Esophagus squamous epithelium (tissue), 5 donors: ENCODE measurements around the gene YBX1. TPM values are rescaled to one million over a fixed set of nuclear protein-coding genes. Genes with fewer than 3 reads are reported as not detected.

ENCODE experiments used
- DNase-seq: peaks from one replicate; lab custom pipeline; 2025; lab: John Stamatoyannopoulos, UW
- H3K27ac ChIP-seq, 4 donors: fragments of 200-600 bp; sonication (generic); one replicate each; pipeline ENCODE4 v1.5.1; 2016 to 2019; ENCODE audit warnings: mild to moderate bottlenecking in 1 of 4
- H3K27me3 ChIP-seq, 4 donors: fragments of 200-600 bp; sonication (generic); 1 replicate in 3 of 4; 2 replicates in 1 of 4; pipeline versions ENCODE4 v1.5.1 to v1.6.0; 2017 to 2021; ENCODE audit warnings: antibody characterized with exemption in 1 of 4
- H3K36me3 ChIP-seq, 3 donors: fragments of 200-600 bp; sonication (generic); one replicate each; pipeline ENCODE4 v1.5.1; 2016 to 2019
- H3K4me1 ChIP-seq, 3 donors: fragments of 200-600 bp; sonication (generic); one replicate each; pipeline ENCODE4 v1.5.1; 2017 to 2019
- H3K4me3 ChIP-seq, 4 donors: fragments of 200-600 bp; sonication (generic); 1 replicate in 3 of 4; 2 replicates in 1 of 4; pipeline ENCODE4 v1.5.1; 2016 to 2019; ENCODE audit warnings: mild to moderate bottlenecking in 2 of 4, moderate library complexity in 1 of 4
- H3K9me3 ChIP-seq, 3 donors: fragments of 200-600 bp; sonication (generic); one replicate each; pipeline ENCODE4 v1.5.1; 2016 to 2019
- POLR2A ChIP-seq, 4 donors: fragments of 450-650 bp; IDR thresholded peaks; one replicate each; pipeline ENCODE4 v1.6.1; 2017; ENCODE audit warnings: antibody characterized with exemption in 4 of 4, mild to moderate bottlenecking in 4 of 4, moderate library complexity in 3 of 4
- WGBS, 2 donors: methylation state at CpG; one replicate each; pipeline ENCODE4 v1.1.5; 2018; 5-methylcytosine and 5-hydroxymethylcytosine counted together
- intact Hi-C: fragments of 100-400 bp; cut with DNase I; formaldehyde crosslinking; loops from one replicate; pipeline ENCODE4 v1.15.0; 2022
- total RNA-seq, 4 donors: library from RNA; depleted of rRNA; stranded (reverse); fragments of >200 nt; gene quantifications; one replicate each; pipeline ENCODE4 v1.1.0, GENCODE V29; 2016
- TF ChIP-seq, protein P1 (sequence below), 6 experiments: fragments of 450-650 bp in 4 of 6; fragments of 200-600 bp in 2 of 6; sonication (generic) in 2 of 6; IDR thresholded peaks; one replicate each; pipeline ENCODE4 v1.5.1; 2016 to 2019; ENCODE audit warnings: antibody characterized with exemption in 6 of 6, mild to moderate bottlenecking in 4 of 6, moderate library complexity in 4 of 6
- donor health status: DM: yes; HTN: yes; CAD: no.

The YBX1 gene
- total RNA-seq, 4 donors from 2014 or later, result 338 to 569 (median 531) TPM

DNA sequence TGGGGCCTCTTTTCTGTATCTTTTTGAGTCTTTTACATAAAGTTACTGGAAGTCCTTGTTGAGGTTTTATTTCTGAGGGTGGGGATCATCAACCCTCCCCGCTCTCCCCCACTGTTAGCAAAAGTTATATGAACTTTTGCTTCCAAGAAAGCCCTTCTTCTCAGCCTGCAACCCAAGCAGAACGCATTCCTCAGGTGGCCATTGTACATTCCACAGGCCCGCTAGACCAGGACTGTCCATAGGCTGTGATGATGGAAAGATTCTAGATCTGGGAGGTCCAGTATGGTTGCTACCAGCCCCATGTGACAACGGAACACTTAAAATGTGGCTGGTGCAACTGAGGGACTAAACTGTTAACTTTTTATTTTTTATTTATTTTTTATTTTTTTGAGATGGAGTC, 11.8 kb upstream of the YBX1 start:
- DNase-seq, result no peak
- 87 to 100% methylated on average over 4 of the region's 4 CpGs for WGBS, 2 donors
- H3K36me3 ChIP-seq, result peaks cover 15 to 97% (median 17%) of the 10 kb centered on the region in 3 donors
- no peak for TF ChIP-seq POLR2A (IDR thresholded peaks at IDR 0.05)
- no peak overlapping the region for H3K27ac ChIP-seq
- H3K27me3 ChIP-seq, result no peaks in the 10 kb centered on the region
- intact Hi-C loops, result no loop called here
- H3K4me1 ChIP-seq, result peaks cover 0 to 13% (median 5%) of the 10 kb centered on the region in 3 donors
- H3K9me3 ChIP-seq, result no peaks in the 10 kb centered on the region
- H3K4me3 ChIP-seq, result no peak overlapping the region

DNA sequence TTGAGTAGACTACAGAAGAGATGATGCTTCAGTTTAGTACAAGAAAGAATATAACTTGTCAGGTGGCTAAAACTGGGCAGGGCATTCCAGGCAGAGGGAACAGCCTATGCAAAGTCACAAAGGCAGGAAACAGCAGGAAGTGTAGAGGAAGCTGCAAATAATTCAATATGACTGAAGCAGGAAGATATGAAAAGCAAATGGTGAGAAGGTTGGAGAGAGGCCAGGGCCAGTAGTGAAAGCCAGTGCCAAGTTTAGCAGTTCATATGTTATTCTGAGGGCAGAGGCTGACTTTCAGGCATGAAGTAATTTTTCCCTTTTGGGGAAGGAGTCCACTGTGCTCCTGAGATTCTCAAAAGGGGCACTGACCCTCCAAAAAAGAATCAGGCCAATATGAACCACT, 8.0 kb upstream of the YBX1 start:
- DNase-seq, result no peak
- H3K27ac ChIP-seq, result peak overlapping the region in 1 of 4 donors; percentile 5
- H3K4me3 ChIP-seq, result no peak overlapping the region
- no peaks in the 10 kb centered on the region for H3K9me3 ChIP-seq
- intact Hi-C loops, result no loop called here
- TF ChIP-seq, protein P1, sequence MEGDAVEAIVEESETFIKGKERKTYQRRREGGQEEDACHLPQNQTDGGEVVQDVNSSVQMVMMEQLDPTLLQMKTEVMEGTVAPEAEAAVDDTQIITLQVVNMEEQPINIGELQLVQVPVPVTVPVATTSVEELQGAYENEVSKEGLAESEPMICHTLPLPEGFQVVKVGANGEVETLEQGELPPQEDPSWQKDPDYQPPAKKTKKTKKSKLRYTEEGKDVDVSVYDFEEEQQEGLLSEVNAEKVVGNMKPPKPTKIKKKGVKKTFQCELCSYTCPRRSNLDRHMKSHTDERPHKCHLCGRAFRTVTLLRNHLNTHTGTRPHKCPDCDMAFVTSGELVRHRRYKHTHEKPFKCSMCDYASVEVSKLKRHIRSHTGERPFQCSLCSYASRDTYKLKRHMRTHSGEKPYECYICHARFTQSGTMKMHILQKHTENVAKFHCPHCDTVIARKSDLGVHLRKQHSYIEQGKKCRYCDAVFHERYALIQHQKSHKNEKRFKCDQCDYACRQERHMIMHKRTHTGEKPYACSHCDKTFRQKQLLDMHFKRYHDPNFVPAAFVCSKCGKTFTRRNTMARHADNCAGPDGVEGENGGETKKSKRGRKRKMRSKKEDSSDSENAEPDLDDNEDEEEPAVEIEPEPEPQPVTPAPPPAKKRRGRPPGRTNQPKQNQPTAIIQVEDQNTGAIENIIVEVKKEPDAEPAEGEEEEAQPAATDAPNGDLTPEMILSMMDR (IDR thresholded peaks at IDR 0.05), result no peak
- TF ChIP-seq POLR2A (IDR thresholded peaks at IDR 0.05), result no peak
- peaks cover 0 to 20% (median 5%) of the 10 kb centered on the region in 3 donors for H3K4me1 ChIP-seq
- H3K36me3 ChIP-seq, result peaks cover 0 to 68% (median 0%) of the 10 kb centered on the region in 3 donors
- no peaks in the 10 kb centered on the region for H3K27me3 ChIP-seq

DNA sequence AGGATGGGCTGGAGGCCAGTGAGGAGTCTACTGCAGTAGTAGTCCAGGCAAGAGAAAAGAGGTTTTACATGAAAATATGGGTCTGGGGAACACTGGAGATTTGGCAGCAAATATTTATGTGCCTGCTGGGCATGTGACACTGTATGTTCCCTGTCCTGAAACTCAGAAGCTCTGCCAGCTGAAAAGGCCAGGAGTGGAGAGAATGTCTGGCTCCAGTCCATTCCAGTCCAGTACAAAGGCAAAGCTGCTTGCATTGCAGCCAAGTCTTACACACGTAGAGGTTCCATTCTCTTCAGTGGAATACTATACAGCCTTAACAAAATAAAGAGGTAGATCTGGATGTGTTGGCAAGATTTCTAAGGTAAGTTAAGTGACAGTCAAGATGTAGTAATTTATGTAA, 7.5 kb upstream of the YBX1 start:
- H3K9me3 ChIP-seq, result no peaks in the 10 kb centered on the region
- H3K36me3 ChIP-seq, result peaks cover 0 to 64% (median 0%) of the 10 kb centered on the region in 3 donors
- H3K4me3 ChIP-seq, result no peak overlapping the region
- no peak for DNase-seq
- H3K27me3 ChIP-seq, result no peaks in the 10 kb centered on the region
- TF ChIP-seq, protein P1 (IDR thresholded peaks at IDR 0.05), result no peak
- TF ChIP-seq POLR2A (IDR thresholded peaks at IDR 0.05), result no peak
- WGBS, 2 donors, result 21 to 50% methylated on average over 1 of the region's 1 CpG
- peak overlapping the region in 1 of 4 donors; percentile 5 for H3K27ac ChIP-seq
- H3K4me1 ChIP-seq, result peaks cover 0 to 20% (median 5%) of the 10 kb centered on the region in 3 donors
- intact Hi-C loops, result no loop called here

DNA sequence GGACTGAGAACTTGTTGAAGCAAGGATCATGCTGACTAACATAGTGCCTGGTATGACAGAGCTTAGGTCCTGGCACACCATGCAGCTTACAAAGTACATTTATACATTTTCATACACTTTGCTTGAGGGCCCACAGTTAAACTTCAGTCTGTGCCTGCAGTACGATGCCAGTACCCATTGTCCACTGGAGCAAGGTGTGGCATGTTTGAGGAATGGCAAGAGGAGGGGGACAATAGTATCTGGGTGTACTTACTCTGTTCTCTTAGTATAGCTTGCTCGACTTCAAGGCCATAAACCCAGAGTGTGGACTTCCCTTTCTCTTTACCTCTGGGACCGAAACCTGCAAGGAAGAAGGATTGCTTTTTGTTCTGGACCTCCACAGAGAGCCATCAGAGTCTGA, 6.8 kb upstream of the YBX1 start:
- Histone ChIP-seq H3K9me3 (no peaks in the 10 kb centered on the region), H3K27me3 (no peaks in the 10 kb centered on the region), H3K36me3 (peaks cover 0 to 56% (median 0%) of the 10 kb centered on the region in 3 donors), H3K4me3 (no peak overlapping the region), H3K27ac (peak overlapping the region in 1 of 4 donors; percentile 0), H3K4me1 (peaks cover 0 to 26% (median 8%) of the 10 kb centered on the region in 3 donors)
- intact Hi-C loops, result no loop called here
- TF ChIP-seq POLR2A (IDR thresholded peaks at IDR 0.05), result no peak
- TF ChIP-seq, protein P1 (IDR thresholded peaks at IDR 0.05), result no peak
- 57 to 72% methylated on average over 2 to 3 of the region's 3 CpGs for WGBS, 2 donors
- no peak for DNase-seq

DNA sequence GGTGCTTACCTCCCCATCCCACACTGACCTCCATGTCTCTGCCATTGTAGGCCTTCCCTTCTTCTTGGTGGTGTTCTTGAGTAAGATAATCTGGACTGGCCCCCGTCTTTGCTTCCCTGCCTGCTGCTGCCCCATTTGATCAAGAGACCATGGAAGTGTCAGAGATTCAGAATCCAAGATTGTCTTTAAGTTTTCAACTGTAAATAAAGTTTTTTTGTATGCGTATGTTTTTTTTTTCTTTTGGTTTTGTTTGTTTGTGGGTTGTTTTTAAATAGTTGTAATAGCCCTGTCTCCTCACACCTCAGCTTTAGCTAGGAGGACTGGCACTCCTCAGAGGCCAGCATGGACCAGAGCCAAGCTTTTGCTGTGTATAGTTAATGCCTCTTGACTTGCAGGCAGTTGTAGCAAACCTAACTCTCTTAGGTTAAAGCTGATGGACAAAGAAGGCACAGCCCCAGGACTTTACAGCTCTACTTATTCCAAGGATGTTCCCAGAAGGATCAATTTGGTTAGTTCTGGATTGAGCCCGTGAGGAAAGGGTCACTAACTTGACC, 5.6 kb upstream of the YBX1 start:
- H3K9me3 ChIP-seq, result no peaks in the 10 kb centered on the region
- H3K27me3 ChIP-seq, result no peaks in the 10 kb centered on the region
- DNase-seq, result no peak
- no peak overlapping the region for H3K4me3 ChIP-seq
- intact Hi-C loops, result no loop called here
- H3K4me1 ChIP-seq, result peaks cover 7 to 35% (median 17%) of the 10 kb centered on the region in 3 donors
- peaks cover 0 to 46% (median 0%) of the 10 kb centered on the region in 3 donors for H3K36me3 ChIP-seq
- 97% methylated on average over 3 of the region's 3 CpGs for WGBS, 2 donors
- TF ChIP-seq POLR2A (IDR thresholded peaks at IDR 0.05), result no peak
- TF ChIP-seq, protein P1 (IDR thresholded peaks at IDR 0.05), result no peak
- H3K27ac ChIP-seq, result no peak overlapping the region
